ENCODE measurements around the gene CPSF2. TPM values are rescaled to one million over a fixed set of nuclear protein-coding genes. Genes with fewer than 3 reads are reported as not detected.

The CPSF2 gene
- total RNA-seq (2022; extraction: Qiagen RNA extraction; ENCODE audit: low read depth) = 31.4 to 41.6 TPM (median 39.7 TPM) in 5 replicates

GRCh38 chr14:92121670-92122350 lies at the start of gene CPSF2, which contains the start of gene NDUFB1:
TSS of gene CPSF2 (plus strand) at chr14:92121969. CDS start at chr14:92130985, 9,016 bp downstream.
TSS of gene NDUFB1 (minus strand) at chr14:92121706. CDS start at chr14:92117637, 4,069 bp downstream.

DNA sequence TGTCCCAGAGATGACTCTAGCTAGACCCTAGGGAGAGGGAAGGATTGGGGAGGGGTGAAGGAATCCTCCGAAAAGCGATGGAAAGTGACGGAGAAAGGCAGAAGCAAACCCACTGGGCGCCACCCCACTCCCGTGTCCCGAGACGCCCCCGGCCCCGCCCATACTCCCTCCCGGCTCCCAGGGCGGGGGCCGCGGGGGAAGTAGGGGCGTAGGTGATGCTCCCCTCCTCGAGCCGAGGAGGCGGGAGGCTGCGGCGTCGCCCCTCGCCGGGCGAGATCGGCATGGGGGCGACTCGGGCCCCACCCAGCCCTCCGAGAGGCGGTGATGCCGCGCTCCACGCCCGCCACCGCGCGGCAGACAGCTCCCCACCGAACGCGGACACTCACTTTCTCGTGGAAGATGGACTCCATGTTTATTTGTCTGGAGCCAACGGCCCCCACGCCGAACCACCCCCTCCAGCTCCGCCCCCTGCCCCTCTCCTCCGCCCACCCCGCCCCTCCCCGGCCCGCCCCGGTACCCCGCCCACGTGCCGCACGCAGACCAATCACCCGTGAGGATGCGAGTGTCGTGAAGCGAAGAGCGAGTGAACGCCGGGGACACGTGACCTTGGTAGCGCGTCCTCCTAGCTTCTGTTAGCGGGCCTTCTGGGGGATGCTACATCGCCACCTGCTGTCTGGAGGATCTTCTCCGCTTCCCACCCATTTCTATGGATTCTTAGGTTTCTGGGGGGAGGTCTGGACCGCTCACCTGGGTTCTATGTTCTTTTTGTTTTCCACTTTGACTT lies 15.4 kb upstream of the CPSF2 start, which contains the start of gene ATXN3:
TSS of gene ATXN3 (minus strand) at position 440 of the 784 bp plus-strand sequence. CDS start at position 410, 30 bp downstream.

Other genes with a start within 250 kb of the CPSF2 start
- 2.8 to 4.5 TPM (median 3.7 TPM) in 5 replicates for gene FBLN5, start 174.3 kb upstream of the CPSF2 start, total RNA-seq (2022; extraction: Qiagen RNA extraction; ENCODE audit: low read depth)
- gene TRIP11, start 81.9 kb upstream of the CPSF2 start, total RNA-seq (2022; extraction: Qiagen RNA extraction; ENCODE audit: low read depth) = 4.2 to 11.6 TPM (median 10.8 TPM) in 5 replicates
- 22.3 to 45.5 TPM (median 25.9 TPM) in 5 replicates for gene ATXN3, start 15.4 kb upstream of the CPSF2 start, total RNA-seq (2022; extraction: Qiagen RNA extraction; ENCODE audit: low read depth)
- 311 to 394 TPM (median 340 TPM) in 5 replicates for gene NDUFB1, start 263 bp upstream of the CPSF2 start, total RNA-seq (2022; extraction: Qiagen RNA extraction; ENCODE audit: low read depth)
- 0.10 to 0.22 TPM (median 0.21 TPM) in 5 replicates for gene SLC24A4, start 201.2 kb downstream of the CPSF2 start, total RNA-seq (2022; extraction: Qiagen RNA extraction; ENCODE audit: low read depth)